Measurements from ENCODE around the gene GHITM. TPM values are rescaled to one million over a fixed set of nuclear protein-coding genes. Genes with fewer than 3 reads are reported as not detected.

Gene GHITM
- polyA plus RNA-seq, 1 of the 3 experiments (the other 2 are of a cell fraction) = 113 TPM

DNA sequence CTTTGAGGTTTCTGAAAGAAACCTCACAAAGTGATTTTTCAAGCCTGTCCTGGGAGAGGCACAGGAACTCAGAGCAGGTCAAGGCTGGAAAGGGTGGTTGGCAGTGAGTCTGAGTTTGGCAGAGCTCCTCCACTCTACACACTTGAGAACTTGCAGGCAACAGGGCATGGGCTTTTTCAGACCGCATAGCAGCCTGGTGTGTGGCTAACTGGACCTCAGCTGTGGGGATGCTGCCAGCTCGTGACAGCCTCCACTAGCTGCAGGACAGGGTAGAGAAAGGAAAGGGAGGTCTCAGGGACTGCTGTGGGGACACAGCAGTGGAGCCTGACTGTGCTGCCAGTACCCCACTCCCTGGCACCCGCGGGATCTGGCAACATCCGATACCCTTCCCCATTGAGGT lies 57.6 kb downstream of the GHITM start:
- H3K36me3 ChIP-seq (replicated peaks in 1 of 2; ENCODE audit: control insufficient read depth in 1 of 2, insufficient read depth in 2 of 2, low read length in 1 of 2) = no peaks in the 10 kb centered on the region
- no peak overlapping the region for H3K9ac ChIP-seq
- H3K4me3 ChIP-seq (ENCODE audit: low read depth in 2 of 2, low read length in 1 of 2) = no peak overlapping the region
- H3K27me3 ChIP-seq (ENCODE audit: insufficient read depth) = no peaks in the 10 kb centered on the region
- WGBS (ENCODE audit: low lambda C conversion rate) = 80% methylated on average over 3 of the region's 5 CpGs
- ChIA-PET POLR2A (no interaction called here), CTCF (interaction anchor here (1.4 to 5.7 kb wide), 3 partner anchors 8 to 49 kb away, joined by 3 to 34 read pairs (median 13); no protein-coding TSS in a partner anchor)
- H3K27ac ChIP-seq (ENCODE audit: low read depth in 2 of 2, low read length in 1 of 2) = no peak overlapping the region
- H3K9me2 ChIP-seq = no peaks in the 10 kb centered on the region
- TF ChIP-seq CTCF (IDR thresholded peaks at IDR 0.05) (no peak), CHD2 (IDR thresholded peaks at IDR 0.05; ENCODE audit: low read length, partially characterized antibody) (no peak), POLR2AphosphoS5 (IDR thresholded peaks at IDR 0.05; ENCODE audit: low read depth, low read length) (no peak), USF2 (IDR thresholded peaks at IDR 0.05; ENCODE audit: borderline replicate concordance, low read depth, low read length) (no peak), FOXM1 (IDR thresholded peaks at IDR 0.05; ENCODE audit: low read depth) (no peak), EZH2phosphoT487 (IDR thresholded peaks at IDR 0.05; ENCODE audit: borderline replicate concordance, low read depth) (no peak), SIN3A (IDR thresholded peaks at IDR 0.05; ENCODE audit: borderline replicate concordance, low read depth, low read length) (no peak), MXI1 (IDR thresholded peaks at IDR 0.05; ENCODE audit: low read depth, low read length) (no peak), ELF1 (IDR thresholded peaks at IDR 0.05) (no peak)
- TF ChIP-seq, protein P1, sequence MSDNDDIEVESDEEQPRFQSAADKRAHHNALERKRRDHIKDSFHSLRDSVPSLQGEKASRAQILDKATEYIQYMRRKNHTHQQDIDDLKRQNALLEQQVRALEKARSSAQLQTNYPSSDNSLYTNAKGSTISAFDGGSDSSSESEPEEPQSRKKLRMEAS (IDR thresholded peaks at IDR 0.05; ENCODE audit: low read depth) = no peak
- TF ChIP-seq, protein P2, sequence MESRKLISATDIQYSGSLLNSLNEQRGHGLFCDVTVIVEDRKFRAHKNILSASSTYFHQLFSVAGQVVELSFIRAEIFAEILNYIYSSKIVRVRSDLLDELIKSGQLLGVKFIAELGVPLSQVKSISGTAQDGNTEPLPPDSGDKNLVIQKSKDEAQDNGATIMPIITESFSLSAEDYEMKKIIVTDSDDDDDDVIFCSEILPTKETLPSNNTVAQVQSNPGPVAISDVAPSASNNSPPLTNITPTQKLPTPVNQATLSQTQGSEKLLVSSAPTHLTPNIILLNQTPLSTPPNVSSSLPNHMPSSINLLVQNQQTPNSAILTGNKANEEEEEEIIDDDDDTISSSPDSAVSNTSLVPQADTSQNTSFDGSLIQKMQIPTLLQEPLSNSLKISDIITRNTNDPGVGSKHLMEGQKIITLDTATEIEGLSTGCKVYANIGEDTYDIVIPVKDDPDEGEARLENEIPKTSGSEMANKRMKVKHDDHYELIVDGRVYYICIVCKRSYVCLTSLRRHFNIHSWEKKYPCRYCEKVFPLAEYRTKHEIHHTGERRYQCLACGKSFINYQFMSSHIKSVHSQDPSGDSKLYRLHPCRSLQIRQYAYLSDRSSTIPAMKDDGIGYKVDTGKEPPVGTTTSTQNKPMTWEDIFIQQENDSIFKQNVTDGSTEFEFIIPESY (IDR thresholded peaks at IDR 0.05; ENCODE audit: borderline replicate concordance, low read depth) = no peak
- H4K20me1 ChIP-seq (ENCODE audit: insufficient read depth) = no peaks in the 10 kb centered on the region
- no peak for DNase-seq
- no peaks in the 10 kb centered on the region for H3K9me3 ChIP-seq
- H3K4me1 ChIP-seq (ENCODE audit: control insufficient read depth in 1 of 2, insufficient read depth in 2 of 2, low read depth in 1 of 2, low read length in 1 of 2) = peaks cover 0 to 11% of the 10 kb centered on the region in 2 experiments; a peak in 1 of 4 replicates
- no peaks in the 10 kb centered on the region for H3F3A ChIP-seq (replicated peaks; ENCODE audit: insufficient read depth)
- H2AFZ ChIP-seq (ENCODE audit: low read depth) = no peak overlapping the region
- no peak overlapping the region for H3K4me2 ChIP-seq
- no peaks in the 10 kb centered on the region for H3K79me2 ChIP-seq (ENCODE audit: insufficient read depth)

- Histone ChIP-seq H3K79me2 (ENCODE audit: insufficient read depth) (no peaks in the 10 kb centered on the region), H3K9me2 (no peaks in the 10 kb centered on the region), H2AFZ (ENCODE audit: low read depth) (no peak overlapping the region), H3K36me3 (replicated peaks in 1 of 2; ENCODE audit: control insufficient read depth in 1 of 2, insufficient read depth in 2 of 2, low read length in 1 of 2) (no peaks in the 10 kb centered on the region), H4K20me1 (ENCODE audit: insufficient read depth) (no peaks in the 10 kb centered on the region), H3K9ac (no peak overlapping the region), H3K4me1 (ENCODE audit: control insufficient read depth in 1 of 2, insufficient read depth in 2 of 2, low read depth in 1 of 2, low read length in 1 of 2) (peaks cover 0 to 11% of the 10 kb centered on the region in 2 experiments; a peak in 1 of 4 replicates), H3F3A (replicated peaks; ENCODE audit: insufficient read depth) (no peaks in the 10 kb centered on the region), H3K4me2 (no peak overlapping the region), H3K9me3 (no peaks in the 10 kb centered on the region), H3K27ac (ENCODE audit: low read depth in 2 of 2, low read length in 1 of 2) (no peak overlapping the region), H3K4me3 (ENCODE audit: low read depth in 2 of 2, low read length in 1 of 2) (no peak overlapping the region), H3K27me3 (ENCODE audit: insufficient read depth) (no peaks in the 10 kb centered on the region)
- ChIA-PET CTCF (interaction anchor here (1.4 to 5.7 kb wide), 3 partner anchors 8 to 50 kb away, joined by 3 to 34 read pairs (median 13); no protein-coding TSS in a partner anchor), POLR2A (no interaction called here)
- whole genome bisulfite sequencing (ENCODE audit: low lambda C conversion rate) = 10% methylated on average over 3 of the region's 5 CpGs
- DNase-seq = no peak
- TF ChIP-seq GABPA (IDR thresholded peaks at IDR 0.05; ENCODE audit: low read depth) (no peak), TCF12 (IDR thresholded peaks at IDR 0.05) (no peak), FOSL2 (IDR thresholded peaks at IDR 0.05; ENCODE audit: borderline replicate concordance, low read depth) (no peak), JUND (IDR thresholded peaks at IDR 0.05) (no peak), POLR2AphosphoS5 (IDR thresholded peaks at IDR 0.05; ENCODE audit: low read depth, low read length) (no peak), NRF1 (IDR thresholded peaks at IDR 0.05; ENCODE audit: low read depth, low read length) (no peak), RXRA (IDR thresholded peaks at IDR 0.05; ENCODE audit: borderline replicate concordance, low read depth) (no peak), TEAD4 (IDR thresholded peaks at IDR 0.05; ENCODE audit: borderline replicate concordance, insufficient read depth) (no peak), NFIC (IDR thresholded peaks at IDR 0.05; ENCODE audit: borderline replicate concordance) (no peak)
- TF ChIP-seq, protein P2 (IDR thresholded peaks at IDR 0.05; ENCODE audit: borderline replicate concordance, low read depth) = no peak
- TF ChIP-seq, protein P3, sequence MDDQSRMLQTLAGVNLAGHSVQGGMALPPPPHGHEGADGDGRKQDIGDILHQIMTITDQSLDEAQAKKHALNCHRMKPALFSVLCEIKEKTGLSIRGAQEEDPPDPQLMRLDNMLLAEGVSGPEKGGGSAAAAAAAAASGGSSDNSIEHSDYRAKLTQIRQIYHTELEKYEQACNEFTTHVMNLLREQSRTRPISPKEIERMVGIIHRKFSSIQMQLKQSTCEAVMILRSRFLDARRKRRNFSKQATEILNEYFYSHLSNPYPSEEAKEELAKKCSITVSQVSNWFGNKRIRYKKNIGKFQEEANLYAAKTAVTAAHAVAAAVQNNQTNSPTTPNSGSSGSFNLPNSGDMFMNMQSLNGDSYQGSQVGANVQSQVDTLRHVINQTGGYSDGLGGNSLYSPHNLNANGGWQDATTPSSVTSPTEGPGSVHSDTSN (IDR thresholded peaks at IDR 0.05) = no peak
These were observed 58.3 kb downstream of the GHITM start for GRCh38 chr10:84197643-84198042.
